ENCODE data around the gene SORCS1. TPM values are rescaled to one million over a fixed set of nuclear protein-coding genes. Genes with fewer than 3 reads are reported as not detected.

Gene SORCS1
- total RNA-seq, 1 experiment from 2014 or later: not detected

DNA sequence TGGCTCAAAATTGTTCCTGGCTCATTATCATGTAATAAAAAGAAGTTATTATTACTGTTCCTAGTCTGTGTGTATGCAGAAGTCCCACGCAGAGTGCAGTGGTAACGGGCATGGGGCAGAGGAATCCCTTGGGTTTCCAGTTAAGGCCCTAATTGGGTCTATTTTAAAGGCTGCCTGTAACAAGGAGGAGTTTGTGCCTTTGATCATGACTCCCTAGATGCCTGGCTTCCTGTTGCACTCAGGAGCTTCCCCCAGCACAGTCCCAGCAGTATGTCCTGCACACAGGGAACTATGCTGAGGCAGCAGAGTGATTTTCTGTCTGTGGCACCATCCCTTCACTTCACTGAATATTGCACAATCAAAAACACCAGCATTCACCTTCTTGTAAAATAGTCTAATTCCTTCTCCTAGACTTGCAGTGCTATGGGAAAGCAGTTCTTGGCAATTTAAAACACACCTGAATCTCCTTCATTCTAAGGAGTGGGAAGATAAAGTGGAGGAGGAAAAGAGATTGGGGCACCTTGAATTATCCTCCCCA, 22.9 kb downstream of the SORCS1 start:
- no TSS peak for BruUV-seq (replicated peaks)
- ChIA-PET CTCF (no interaction called here), POLR2A (ENCODE audit: unreplicated experiment) (no interaction called here)
- H3K4me1 ChIP-seq (replicated peaks; ENCODE audit: insufficient read depth): no peaks in the 10 kb centered on the region
- no peak overlapping the region for H3K4me3 ChIP-seq
- no peaks in the 10 kb centered on the region for H3K79me2 ChIP-seq (ENCODE audit: low read depth)
- no peaks in the 10 kb centered on the region for H3K36me3 ChIP-seq (ENCODE audit: low read depth)
- H3K27me3 ChIP-seq (ENCODE audit: insufficient read depth, low read depth): no peaks in the 10 kb centered on the region
- TF ChIP-seq CTCF (conservative IDR thresholded peaks at IDR 0.05) (no peak), EZH2 (IDR thresholded peaks at IDR 0.05; ENCODE audit: low read depth) (no peak)
- no peaks in the 10 kb centered on the region for H3K9me3 ChIP-seq (ENCODE audit: insufficient read depth, low read depth)
- DNase-seq: no peak
- no peaks in the 10 kb centered on the region for H4K20me1 ChIP-seq (ENCODE audit: insufficient read depth)
- H3F3A ChIP-seq (ENCODE audit: insufficient read depth, low read depth): no peaks in the 10 kb centered on the region
- no peak overlapping the region for H3K27ac ChIP-seq
- no peak overlapping the region for H3K4me2 ChIP-seq
- intact Hi-C loops (cut with micrococcal nuclease; ENCODE audit: unreplicated experiment): no loop called here
- H2AFZ ChIP-seq: no peak overlapping the region
- no peaks in the 10 kb centered on the region for H3K9me2 ChIP-seq (ENCODE audit: insufficient read depth)

GRCh38 chr10:107139237-107139636, 25.3 kb downstream of the SORCS1 start:
- no peak overlapping the region for H3K27ac ChIP-seq

DNA sequence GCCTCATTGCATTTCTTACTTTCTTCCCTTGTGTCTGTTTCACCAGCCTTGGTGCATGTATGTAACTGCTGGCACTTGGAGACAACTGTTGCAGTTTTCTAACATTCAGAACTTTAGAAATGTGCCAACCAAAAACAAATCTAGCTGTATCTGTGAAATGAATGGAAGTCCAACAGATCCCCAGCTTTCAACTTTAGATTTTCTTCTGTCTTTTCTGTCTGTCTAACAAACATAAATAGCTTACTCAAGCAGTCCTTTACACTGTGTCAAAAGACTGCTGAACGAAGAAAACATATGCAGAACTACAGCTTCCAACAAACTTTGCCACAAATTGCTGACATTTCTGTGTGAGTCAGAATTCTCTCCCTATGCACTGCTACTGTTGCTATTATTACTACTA, 30.9 kb downstream of the SORCS1 start:
- Histone ChIP-seq H3K27me3 (ENCODE audit: insufficient read depth, low read depth) (no peaks in the 10 kb centered on the region), H3K4me2 (no peak overlapping the region), H3K27ac (no peak overlapping the region), H3K9me3 (ENCODE audit: insufficient read depth, low read depth) (no peaks in the 10 kb centered on the region), H3K9me2 (ENCODE audit: insufficient read depth) (no peaks in the 10 kb centered on the region), H3K36me3 (ENCODE audit: low read depth) (no peaks in the 10 kb centered on the region), H2AFZ (no peak overlapping the region), H3K79me2 (ENCODE audit: low read depth) (no peaks in the 10 kb centered on the region), H3K4me1 (replicated peaks; ENCODE audit: insufficient read depth) (no peaks in the 10 kb centered on the region), H3K4me3 (no peak overlapping the region), H3F3A (ENCODE audit: insufficient read depth, low read depth) (no peaks in the 10 kb centered on the region), H4K20me1 (ENCODE audit: insufficient read depth) (no peaks in the 10 kb centered on the region)
- POLR2A ChIA-PET (ENCODE audit: unreplicated experiment): no interaction called here
- no peak for TF ChIP-seq EZH2 (IDR thresholded peaks at IDR 0.05; ENCODE audit: low read depth)
- no peak for TF ChIP-seq CTCF (conservative IDR thresholded peaks at IDR 0.05)
- intact Hi-C loops (cut with micrococcal nuclease; ENCODE audit: unreplicated experiment): no loop called here
- no peak for DNase-seq
- no TSS peak for BruUV-seq (replicated peaks)
- CTCF ChIA-PET: no interaction called here

More at GRCh38 chr10:107139237-107139636, 25.3 kb downstream of the SORCS1 start:
- Histone ChIP-seq H2AFZ (no peak overlapping the region), H3K27me3 (ENCODE audit: insufficient read depth, low read depth) (no peaks in the 10 kb centered on the region), H3F3A (ENCODE audit: insufficient read depth, low read depth) (no peaks in the 10 kb centered on the region), H3K4me3 (no peak overlapping the region), H4K20me1 (ENCODE audit: insufficient read depth) (no peaks in the 10 kb centered on the region), H3K4me1 (replicated peaks; ENCODE audit: insufficient read depth) (no peaks in the 10 kb centered on the region), H3K4me2 (no peak overlapping the region), H3K36me3 (ENCODE audit: low read depth) (no peaks in the 10 kb centered on the region), H3K79me2 (ENCODE audit: low read depth) (no peaks in the 10 kb centered on the region), H3K9me3 (ENCODE audit: insufficient read depth, low read depth) (no peaks in the 10 kb centered on the region), H3K9me2 (ENCODE audit: insufficient read depth) (no peaks in the 10 kb centered on the region)
- intact Hi-C loops (cut with micrococcal nuclease; ENCODE audit: unreplicated experiment): no loop called here
- no TSS peak for BruUV-seq (replicated peaks)
- no peak for TF ChIP-seq CTCF (conservative IDR thresholded peaks at IDR 0.05)
- no peak for TF ChIP-seq EZH2 (IDR thresholded peaks at IDR 0.05; ENCODE audit: low read depth)
- CTCF ChIA-PET: no interaction called here
- no peak for DNase-seq
- POLR2A ChIA-PET (ENCODE audit: unreplicated experiment): no interaction called here

All from PC-9 (cell line).